PC-9 (cell line): ENCODE measurements around the gene NRP1.

Experiments used
- CTCF ChIP-seq: fragments of 200-600 bp; sonication (generic); conservative IDR thresholded peaks from 2 replicates; pipeline ENCODE4 v1.6.1; 2017; ENCODE audit warnings: mixed run types, antibody characterized with exemption, mild to moderate bottlenecking, moderate library complexity
- EZH2 ChIP-seq: fragments of 200-600 bp; sonication (generic); IDR thresholded peaks from 2 replicates; pipeline ENCODE4 v1.8.0; 2017; ENCODE audit warnings: antibody characterized with exemption, low read depth

- TF ChIP-seq CTCF (no peak), EZH2 (no peak)
Observed at GRCh38 chr10:33195608-33196376, 138.7 kb downstream of the NRP1 start.
